H1 (cell line): ENCODE measurements around the gene PRKN. TPM values are rescaled to one million over a fixed set of nuclear protein-coding genes. Genes with fewer than 3 reads are reported as not detected.

Experiments used
- BACH1 ChIP-seq: IDR thresholded peaks from 2 replicates; pipeline ENCODE4 v1.6.1; 2012; ENCODE audit warnings: low read length, improper control_type of control experiment
- CREB1 ChIP-seq: IDR thresholded peaks from 2 replicates; pipeline ENCODE4 v1.6.1; 2012; ENCODE audit warnings: inconsistent platforms
- JUN ChIP-seq: IDR thresholded peaks from 2 replicates; pipeline ENCODE4 v1.6.1; 2011; ENCODE audit warnings: low read depth, mild to moderate bottlenecking, improper control_type of control experiment, low read length
- POLR2A ChIP-seq, 2 experiments: IDR thresholded peaks; 1 replicate in 1 of 2; 2 replicates in 1 of 2; pipeline ENCODE4 v1.6.1; 2011; ENCODE audit warnings: low read depth in 2 of 2, low read length in 2 of 2, mild to moderate bottlenecking in 2 of 2; ENCODE audit errors: control extremely low read depth in 1 of 2
- RBBP5 ChIP-seq: IDR thresholded peaks from 2 replicates; pipeline ENCODE4 v1.7.1; 2012; ENCODE audit warnings: low read depth, mild to moderate bottlenecking, inconsistent platforms, low read length, moderate library complexity, borderline replicate concordance
- SIN3A ChIP-seq, 2 experiments: IDR thresholded peaks in 1 of 2; conservative IDR thresholded peaks in 1 of 2; 2 replicates each; pipeline ENCODE4 v1.6.1; 2011 to 2012; ENCODE audit warnings: low read length in 2 of 2, improper control_type of control experiment in 1 of 2, low read depth in 1 of 2, mild to moderate bottlenecking in 1 of 2
- SRF ChIP-seq: IDR thresholded peaks from 2 replicates; pipeline ENCODE4 v1.6.1; 2011; ENCODE audit warnings: mild to moderate bottlenecking, low read depth, low read length, moderate library complexity
- TEAD4 ChIP-seq: IDR thresholded peaks from 2 replicates; pipeline ENCODE4 v1.6.1; 2012; ENCODE audit warnings: low read depth, low read length, inconsistent platforms, mixed read lengths
- ZNF274 ChIP-seq: IDR thresholded peaks from 2 replicates; pipeline ENCODE4 v1.7.0; 2012; ENCODE audit warnings: low read length, borderline replicate concordance; ENCODE audit errors: extremely low read depth
- polyA plus RNA-seq, 7 experiments: library from polyadenylated mRNA; depleted of rRNA in 3 of 7; stranded (reverse) in 5 of 7; unstranded in 2 of 7; fragments of >200 nt in 5 of 7; fragments of 200-250 nt in 2 of 7; gene quantifications; 1 replicate in 5 of 7; 2 replicates in 1 of 7; 4 replicates in 1 of 7; pipeline versions ENCODE4 v1.2.1 to v1.2.3, GENCODE V29; 2011 to 2013; ENCODE audit warnings: missing spikeins in 2 of 7, mixed read lengths in 2 of 7
- total RNA-seq: library from RNA; stranded (reverse); fragmentation: NEBNext Ultra II Directional; extraction: Animal tissue kit (Norgen Biotek cat#: 25700); gene quantifications from 2 replicates; pipeline ENCODE4 v1.2.1, GENCODE V29; 2021
- TF ChIP-seq, protein P1 (sequence below): fragments of 300-600 bp; sonication (generic); IDR thresholded peaks from 2 replicates; pipeline ENCODE4 v1.7.1; 2012; ENCODE audit warnings: low read length, moderate library complexity, mild to moderate bottlenecking, inconsistent platforms; ENCODE audit not compliant: insufficient replicate concordance
- TF ChIP-seq, protein P2 (sequence below): IDR thresholded peaks from 2 replicates; pipeline ENCODE4 v1.6.1; 2012; ENCODE audit warnings: low read length, inconsistent platforms

Gene PRKN
- total and polyA plus RNA-seq, 2 of the 8 experiments (the other 6 are each of a cell fraction or from before 2014, with no cell fraction given): 0.13 to 0.29 TPM

DNA sequence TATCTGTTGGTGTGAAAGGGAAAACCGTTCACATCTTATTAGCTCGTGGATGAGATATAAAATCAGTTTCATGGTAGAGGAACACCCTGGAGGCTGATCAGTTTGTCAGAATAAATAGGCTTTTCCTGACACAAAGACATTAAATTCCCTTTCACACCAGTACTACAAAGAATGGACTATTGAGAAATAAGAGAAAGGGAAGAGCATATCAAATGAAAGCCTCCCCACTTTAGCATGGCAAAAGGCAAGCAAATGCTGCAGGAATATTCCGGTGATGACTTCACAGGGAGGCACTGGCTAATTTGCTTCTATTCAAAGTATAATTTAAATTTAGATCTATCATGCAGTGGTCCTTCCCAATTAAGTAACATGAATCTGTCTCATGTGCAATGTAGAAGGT lies 1337.8 kb downstream of the PRKN start (continued):
- TF ChIP-seq, protein P1, sequence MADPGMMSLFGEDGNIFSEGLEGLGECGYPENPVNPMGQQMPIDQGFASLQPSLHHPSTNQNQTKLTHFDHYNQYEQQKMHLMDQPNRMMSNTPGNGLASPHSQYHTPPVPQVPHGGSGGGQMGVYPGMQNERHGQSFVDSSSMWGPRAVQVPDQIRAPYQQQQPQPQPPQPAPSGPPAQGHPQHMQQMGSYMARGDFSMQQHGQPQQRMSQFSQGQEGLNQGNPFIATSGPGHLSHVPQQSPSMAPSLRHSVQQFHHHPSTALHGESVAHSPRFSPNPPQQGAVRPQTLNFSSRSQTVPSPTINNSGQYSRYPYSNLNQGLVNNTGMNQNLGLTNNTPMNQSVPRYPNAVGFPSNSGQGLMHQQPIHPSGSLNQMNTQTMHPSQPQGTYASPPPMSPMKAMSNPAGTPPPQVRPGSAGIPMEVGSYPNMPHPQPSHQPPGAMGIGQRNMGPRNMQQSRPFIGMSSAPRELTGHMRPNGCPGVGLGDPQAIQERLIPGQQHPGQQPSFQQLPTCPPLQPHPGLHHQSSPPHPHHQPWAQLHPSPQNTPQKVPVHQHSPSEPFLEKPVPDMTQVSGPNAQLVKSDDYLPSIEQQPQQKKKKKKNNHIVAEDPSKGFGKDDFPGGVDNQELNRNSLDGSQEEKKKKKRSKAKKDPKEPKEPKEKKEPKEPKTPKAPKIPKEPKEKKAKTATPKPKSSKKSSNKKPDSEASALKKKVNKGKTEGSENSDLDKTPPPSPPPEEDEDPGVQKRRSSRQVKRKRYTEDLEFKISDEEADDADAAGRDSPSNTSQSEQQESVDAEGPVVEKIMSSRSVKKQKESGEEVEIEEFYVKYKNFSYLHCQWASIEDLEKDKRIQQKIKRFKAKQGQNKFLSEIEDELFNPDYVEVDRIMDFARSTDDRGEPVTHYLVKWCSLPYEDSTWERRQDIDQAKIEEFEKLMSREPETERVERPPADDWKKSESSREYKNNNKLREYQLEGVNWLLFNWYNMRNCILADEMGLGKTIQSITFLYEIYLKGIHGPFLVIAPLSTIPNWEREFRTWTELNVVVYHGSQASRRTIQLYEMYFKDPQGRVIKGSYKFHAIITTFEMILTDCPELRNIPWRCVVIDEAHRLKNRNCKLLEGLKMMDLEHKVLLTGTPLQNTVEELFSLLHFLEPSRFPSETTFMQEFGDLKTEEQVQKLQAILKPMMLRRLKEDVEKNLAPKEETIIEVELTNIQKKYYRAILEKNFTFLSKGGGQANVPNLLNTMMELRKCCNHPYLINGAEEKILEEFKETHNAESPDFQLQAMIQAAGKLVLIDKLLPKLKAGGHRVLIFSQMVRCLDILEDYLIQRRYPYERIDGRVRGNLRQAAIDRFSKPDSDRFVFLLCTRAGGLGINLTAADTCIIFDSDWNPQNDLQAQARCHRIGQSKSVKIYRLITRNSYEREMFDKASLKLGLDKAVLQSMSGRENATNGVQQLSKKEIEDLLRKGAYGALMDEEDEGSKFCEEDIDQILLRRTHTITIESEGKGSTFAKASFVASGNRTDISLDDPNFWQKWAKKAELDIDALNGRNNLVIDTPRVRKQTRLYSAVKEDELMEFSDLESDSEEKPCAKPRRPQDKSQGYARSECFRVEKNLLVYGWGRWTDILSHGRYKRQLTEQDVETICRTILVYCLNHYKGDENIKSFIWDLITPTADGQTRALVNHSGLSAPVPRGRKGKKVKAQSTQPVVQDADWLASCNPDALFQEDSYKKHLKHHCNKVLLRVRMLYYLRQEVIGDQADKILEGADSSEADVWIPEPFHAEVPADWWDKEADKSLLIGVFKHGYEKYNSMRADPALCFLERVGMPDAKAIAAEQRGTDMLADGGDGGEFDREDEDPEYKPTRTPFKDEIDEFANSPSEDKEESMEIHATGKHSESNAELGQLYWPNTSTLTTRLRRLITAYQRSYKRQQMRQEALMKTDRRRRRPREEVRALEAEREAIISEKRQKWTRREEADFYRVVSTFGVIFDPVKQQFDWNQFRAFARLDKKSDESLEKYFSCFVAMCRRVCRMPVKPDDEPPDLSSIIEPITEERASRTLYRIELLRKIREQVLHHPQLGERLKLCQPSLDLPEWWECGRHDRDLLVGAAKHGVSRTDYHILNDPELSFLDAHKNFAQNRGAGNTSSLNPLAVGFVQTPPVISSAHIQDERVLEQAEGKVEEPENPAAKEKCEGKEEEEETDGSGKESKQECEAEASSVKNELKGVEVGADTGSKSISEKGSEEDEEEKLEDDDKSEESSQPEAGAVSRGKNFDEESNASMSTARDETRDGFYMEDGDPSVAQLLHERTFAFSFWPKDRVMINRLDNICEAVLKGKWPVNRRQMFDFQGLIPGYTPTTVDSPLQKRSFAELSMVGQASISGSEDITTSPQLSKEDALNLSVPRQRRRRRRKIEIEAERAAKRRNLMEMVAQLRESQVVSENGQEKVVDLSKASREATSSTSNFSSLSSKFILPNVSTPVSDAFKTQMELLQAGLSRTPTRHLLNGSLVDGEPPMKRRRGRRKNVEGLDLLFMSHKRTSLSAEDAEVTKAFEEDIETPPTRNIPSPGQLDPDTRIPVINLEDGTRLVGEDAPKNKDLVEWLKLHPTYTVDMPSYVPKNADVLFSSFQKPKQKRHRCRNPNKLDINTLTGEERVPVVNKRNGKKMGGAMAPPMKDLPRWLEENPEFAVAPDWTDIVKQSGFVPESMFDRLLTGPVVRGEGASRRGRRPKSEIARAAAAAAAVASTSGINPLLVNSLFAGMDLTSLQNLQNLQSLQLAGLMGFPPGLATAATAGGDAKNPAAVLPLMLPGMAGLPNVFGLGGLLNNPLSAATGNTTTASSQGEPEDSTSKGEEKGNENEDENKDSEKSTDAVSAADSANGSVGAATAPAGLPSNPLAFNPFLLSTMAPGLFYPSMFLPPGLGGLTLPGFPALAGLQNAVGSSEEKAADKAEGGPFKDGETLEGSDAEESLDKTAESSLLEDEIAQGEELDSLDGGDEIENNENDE: no peak
- TF ChIP-seq SIN3A (conservative IDR thresholded peaks at IDR 0.05 in 1 of 2, IDR thresholded peaks at IDR 0.05 in 1 of 2; ENCODE audit: low read depth in 1 of 2, low read length in 2 of 2): no peak
- TF ChIP-seq BACH1: no peak
- no peak for TF ChIP-seq SRF
- TF ChIP-seq CREB1: no peak
- TF ChIP-seq, protein P2, sequence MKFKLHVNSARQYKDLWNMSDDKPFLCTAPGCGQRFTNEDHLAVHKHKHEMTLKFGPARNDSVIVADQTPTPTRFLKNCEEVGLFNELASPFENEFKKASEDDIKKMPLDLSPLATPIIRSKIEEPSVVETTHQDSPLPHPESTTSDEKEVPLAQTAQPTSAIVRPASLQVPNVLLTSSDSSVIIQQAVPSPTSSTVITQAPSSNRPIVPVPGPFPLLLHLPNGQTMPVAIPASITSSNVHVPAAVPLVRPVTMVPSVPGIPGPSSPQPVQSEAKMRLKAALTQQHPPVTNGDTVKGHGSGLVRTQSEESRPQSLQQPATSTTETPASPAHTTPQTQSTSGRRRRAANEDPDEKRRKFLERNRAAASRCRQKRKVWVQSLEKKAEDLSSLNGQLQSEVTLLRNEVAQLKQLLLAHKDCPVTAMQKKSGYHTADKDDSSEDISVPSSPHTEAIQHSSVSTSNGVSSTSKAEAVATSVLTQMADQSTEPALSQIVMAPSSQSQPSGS: no peak
- TF ChIP-seq POLR2A (IDR thresholded peaks at IDR 0.05; ENCODE audit: control extremely low read depth in 1 of 2, low read depth in 2 of 2, low read length in 2 of 2): no peak
- TF ChIP-seq TEAD4: no peak
- TF ChIP-seq ZNF274: no peak
- TF ChIP-seq JUN: no peak
- TF ChIP-seq RBBP5: no peak
